LNCaP clone FGC (cell line): ENCODE data around the gene NCBP1.

Experiments
- DNase-seq: peaks from one replicate; pipeline ENCODE4 v3.0.0-alpha.2; 2011; ENCODE audit warnings: low read depth
- H3K4me3 ChIP-seq: 2 replicates; pipeline ENCODE4 v1.5.1; 2011; ENCODE audit warnings: mild to moderate bottlenecking, low read depth, low read length, control low read depth
- TF ChIP-seq, protein P1 (sequence below): IDR thresholded peaks from 2 replicates; pipeline ENCODE4 v1.5.1; 2012; ENCODE audit warnings: mild to moderate bottlenecking; ENCODE audit not compliant: control insufficient read depth, insufficient read depth; ENCODE audit errors: extremely low read depth

Gene NCBP1

DNA sequence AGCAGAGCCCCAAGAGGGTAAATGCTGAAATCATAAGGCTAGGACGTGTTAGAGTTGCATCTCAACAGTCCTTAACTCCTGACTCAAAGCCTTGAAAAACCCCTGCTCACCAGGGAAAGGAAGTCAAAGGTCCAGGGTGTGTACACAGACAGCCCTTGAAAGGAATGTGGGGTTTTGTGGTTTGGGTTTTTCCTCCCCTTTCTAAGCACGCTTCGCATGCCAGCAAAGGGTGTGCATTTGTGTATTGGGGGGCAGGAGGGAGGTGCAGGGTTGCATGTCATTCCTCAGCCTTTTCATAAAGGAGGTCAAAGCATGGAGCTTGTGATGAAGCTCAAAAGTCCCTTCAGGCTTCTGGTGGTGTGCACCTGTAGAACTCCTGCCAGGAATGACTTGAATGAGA is 80.8 kb downstream of the NCBP1 start:
- TF ChIP-seq, protein P1, sequence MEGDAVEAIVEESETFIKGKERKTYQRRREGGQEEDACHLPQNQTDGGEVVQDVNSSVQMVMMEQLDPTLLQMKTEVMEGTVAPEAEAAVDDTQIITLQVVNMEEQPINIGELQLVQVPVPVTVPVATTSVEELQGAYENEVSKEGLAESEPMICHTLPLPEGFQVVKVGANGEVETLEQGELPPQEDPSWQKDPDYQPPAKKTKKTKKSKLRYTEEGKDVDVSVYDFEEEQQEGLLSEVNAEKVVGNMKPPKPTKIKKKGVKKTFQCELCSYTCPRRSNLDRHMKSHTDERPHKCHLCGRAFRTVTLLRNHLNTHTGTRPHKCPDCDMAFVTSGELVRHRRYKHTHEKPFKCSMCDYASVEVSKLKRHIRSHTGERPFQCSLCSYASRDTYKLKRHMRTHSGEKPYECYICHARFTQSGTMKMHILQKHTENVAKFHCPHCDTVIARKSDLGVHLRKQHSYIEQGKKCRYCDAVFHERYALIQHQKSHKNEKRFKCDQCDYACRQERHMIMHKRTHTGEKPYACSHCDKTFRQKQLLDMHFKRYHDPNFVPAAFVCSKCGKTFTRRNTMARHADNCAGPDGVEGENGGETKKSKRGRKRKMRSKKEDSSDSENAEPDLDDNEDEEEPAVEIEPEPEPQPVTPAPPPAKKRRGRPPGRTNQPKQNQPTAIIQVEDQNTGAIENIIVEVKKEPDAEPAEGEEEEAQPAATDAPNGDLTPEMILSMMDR, result no peak
- no peak overlapping the region for H3K4me3 ChIP-seq

DNA sequence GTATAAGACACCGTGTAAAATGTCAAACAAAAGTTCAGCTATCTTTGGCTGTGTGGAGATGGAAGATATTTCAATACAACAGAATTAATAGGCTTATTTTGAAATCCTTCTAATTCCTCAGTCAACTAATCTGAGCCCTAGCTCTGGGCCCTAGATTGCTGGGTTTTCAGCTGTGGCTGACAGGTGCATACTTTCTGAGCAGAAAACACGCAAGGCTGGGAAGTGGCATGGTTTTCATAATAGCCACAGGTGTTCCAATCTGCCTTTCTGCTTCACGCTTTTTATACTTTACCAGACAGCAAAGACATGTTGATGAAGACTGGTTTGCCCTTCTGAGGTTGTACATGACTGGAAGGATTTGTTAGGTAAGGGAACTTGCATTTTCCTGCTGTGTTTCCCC is 84.2 kb downstream of the NCBP1 start:
- TF ChIP-seq, protein P1, result no peak
- H3K4me3 ChIP-seq, result no peak overlapping the region
- no peak for DNase-seq

More for the DNA sequence above, 80.8 kb downstream of the NCBP1 start:
- DNase-seq, result no peak

DNA sequence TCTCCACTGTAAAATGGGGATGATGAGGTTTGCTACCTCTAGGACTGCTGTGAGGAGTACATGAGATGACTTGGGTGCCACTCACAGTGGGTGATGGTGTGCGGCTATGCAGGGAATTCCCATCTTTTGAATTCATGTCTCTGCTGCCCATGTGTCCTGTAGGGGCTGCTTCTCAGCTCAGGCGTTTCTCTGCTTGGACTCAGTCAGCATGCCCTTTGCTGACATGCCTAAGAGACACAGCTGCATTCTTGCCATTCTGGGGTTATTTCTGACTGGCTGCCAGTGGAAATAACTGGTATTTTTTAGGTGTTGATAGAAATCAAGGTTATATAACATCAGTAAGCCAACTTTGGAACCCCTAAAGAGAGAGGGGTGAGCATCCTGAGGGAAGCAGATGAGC is 87.8 kb downstream of the NCBP1 start:
- DNase-seq, result no peak
- TF ChIP-seq, protein P1, result no peak
- H3K4me3 ChIP-seq, result no peak overlapping the region

DNA sequence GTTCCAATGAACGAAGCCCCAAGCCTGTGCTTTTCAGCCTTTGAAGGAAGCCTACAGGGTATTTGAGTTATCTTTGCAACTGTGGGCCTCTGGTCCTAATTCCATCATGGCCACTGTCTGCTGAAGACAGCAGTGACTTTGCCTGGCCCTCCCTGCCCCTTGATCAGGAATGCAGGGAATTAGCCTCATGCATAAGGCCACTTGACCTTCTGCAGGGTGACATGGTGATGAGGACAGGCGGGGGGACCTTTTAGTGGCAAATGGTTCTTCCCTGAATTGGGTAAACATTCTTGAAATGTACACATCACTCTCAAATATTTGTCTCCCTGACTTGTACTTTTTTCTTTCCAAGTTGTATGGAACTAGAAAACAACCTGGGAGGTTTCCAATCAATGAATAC is 88.7 kb downstream of the NCBP1 start:
- TF ChIP-seq, protein P1, result no peak
- no peak overlapping the region for H3K4me3 ChIP-seq
- DNase-seq, result no peak
